Sigmoid colon (tissue), 7 donors: ENCODE results near the gene NANS. TPM values are rescaled to one million over a fixed set of nuclear protein-coding genes. Genes with fewer than 3 reads are reported as not detected.

Experiments used
- DNase-seq: peaks from one replicate; pipeline ENCODE4 v3.0.0-alpha.2; 2019
- H3K27ac ChIP-seq, 4 donors: fragments of 200-600 bp; sonication (generic); one replicate each; pipeline ENCODE4 v1.5.1; 2016 to 2019; ENCODE audit warnings: mild to moderate bottlenecking in 1 of 4
- H3K27me3 ChIP-seq, 3 donors: fragments of 200-600 bp; sonication (generic); one replicate each; pipeline ENCODE4 v1.5.1; 2019; ENCODE audit warnings: mild to moderate bottlenecking in 1 of 3
- H3K36me3 ChIP-seq, 4 donors: fragments of 200-600 bp; sonication (generic); one replicate each; pipeline ENCODE4 v1.5.1; 2016 to 2019
- H3K4me1 ChIP-seq, 4 donors: fragments of 200-600 bp; sonication (generic); one replicate each; pipeline ENCODE4 v1.5.1; 2017 to 2019
- H3K4me3 ChIP-seq, 4 donors: fragments of 200-600 bp; sonication (generic); one replicate each; pipeline ENCODE4 v1.5.1; 2017 to 2019; ENCODE audit warnings: mild to moderate bottlenecking in 2 of 4, moderate library complexity in 1 of 4
- H3K9me3 ChIP-seq, 4 donors: fragments of 200-600 bp in 3 of 4; sonication (generic) in 3 of 4; one replicate each; pipeline versions ENCODE4 v1.5.1 to v1.6.1; 2013 to 2019
- EP300 ChIP-seq, 4 donors: sonication (generic); formaldehyde crosslinking; IDR thresholded peaks; one replicate each; pipeline ENCODE4 v1.6.1; 2017; ENCODE audit warnings: antibody characterized with exemption in 4 of 4
- POLR2A ChIP-seq, 2 donors: fragments of 450-650 bp; IDR thresholded peaks; one replicate each; pipeline ENCODE4 v1.6.1; 2016; ENCODE audit warnings: antibody characterized with exemption in 2 of 2, mild to moderate bottlenecking in 2 of 2, moderate library complexity in 2 of 2
- POLR2AphosphoS5 ChIP-seq, 4 donors: sonication (generic); formaldehyde crosslinking; IDR thresholded peaks; one replicate each; pipeline ENCODE4 v1.6.1; 2017; ENCODE audit warnings: antibody characterized with exemption in 4 of 4
- WGBS, 2 donors: extraction: QIAGEN DNeasy Blood & Tissue Kit; methylation state at CpG; one replicate each; pipeline ENCODE4 v1.1.7; 2013; 5-methylcytosine and 5-hydroxymethylcytosine counted together
- intact Hi-C: fragments of 100-400 bp; cut with DNase I; formaldehyde crosslinking; loops from one replicate; pipeline ENCODE4 v1.15.1; 2023
- polyA plus RNA-seq, 3 donors: library from polyadenylated mRNA; stranded (reverse); fragments of 200-250 nt; gene quantifications; one replicate each; pipeline ENCODE4 v1.2.3, GENCODE V29; 2013
- total RNA-seq, 4 donors: library from RNA; depleted of rRNA; stranded (reverse); fragments of >200 nt; gene quantifications; one replicate each; pipeline ENCODE4 v1.1.0, GENCODE V29; 2016
- TF ChIP-seq, protein P1 (sequence below), 4 experiments: fragments of 450-650 bp in 3 of 4; fragments of 200-600 bp in 1 of 4; IDR thresholded peaks; one replicate each; pipeline ENCODE4 v1.5.1; 2016 to 2019; ENCODE audit warnings: antibody characterized with exemption in 4 of 4, mild to moderate bottlenecking in 3 of 4, moderate library complexity in 2 of 4
- donor health status: healthy with polysubstance abuse.
- donor health status: Bipolar disorder and iron deficiency.
- donor health status: healthy.

Gene NANS
- total and polyA plus RNA-seq, 7 donors: 24.6 to 470 (median 38.1) TPM

DNA sequence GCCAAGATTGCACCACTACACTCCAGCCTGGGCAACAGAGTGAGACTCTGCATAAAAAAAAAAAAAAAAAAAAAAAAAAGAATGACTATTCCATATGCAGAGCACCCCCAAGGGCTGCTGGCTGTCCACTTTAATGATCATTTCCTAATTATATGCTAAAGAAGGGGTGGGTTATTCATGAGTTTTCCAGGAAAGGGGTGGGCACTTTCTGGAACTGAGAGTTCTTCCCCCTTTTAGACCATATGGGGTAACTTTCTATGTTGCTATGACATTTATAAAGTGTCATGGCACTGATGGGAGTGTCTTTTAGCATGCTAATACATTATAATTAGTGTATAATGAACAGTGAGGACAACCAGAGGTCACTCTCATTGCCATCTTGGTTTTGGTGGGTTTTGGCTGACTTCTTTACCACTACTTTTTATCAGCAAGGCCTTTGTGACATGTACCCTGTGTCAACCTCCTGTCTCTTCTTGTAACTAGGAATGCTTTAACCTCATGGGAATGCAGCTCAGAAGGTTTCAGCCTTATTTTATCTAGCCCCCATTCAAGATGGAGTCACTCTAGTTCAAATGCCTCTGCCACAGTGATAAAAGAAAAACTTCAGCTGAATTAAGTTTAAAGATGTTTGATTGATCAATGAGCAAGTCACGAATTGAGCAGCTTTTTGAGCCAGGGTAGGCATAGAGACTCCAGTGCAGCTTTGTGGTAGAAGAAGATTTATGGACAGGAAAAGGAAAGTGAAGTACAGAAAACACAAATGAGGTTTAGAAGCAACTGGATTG lies 7.1 kb upstream of the NANS start:
- Histone ChIP-seq H3K4me1 (no peaks in the 10 kb centered on the region), H3K4me3 (no peak overlapping the region), H3K9me3 (no peaks in the 10 kb centered on the region), H3K27ac (no peak overlapping the region), H3K36me3 (no peaks in the 10 kb centered on the region), H3K27me3 (no peaks in the 10 kb centered on the region)
- DNase-seq: no peak
- TF ChIP-seq POLR2A (IDR thresholded peaks at IDR 0.05): no peak
- TF ChIP-seq, protein P1, sequence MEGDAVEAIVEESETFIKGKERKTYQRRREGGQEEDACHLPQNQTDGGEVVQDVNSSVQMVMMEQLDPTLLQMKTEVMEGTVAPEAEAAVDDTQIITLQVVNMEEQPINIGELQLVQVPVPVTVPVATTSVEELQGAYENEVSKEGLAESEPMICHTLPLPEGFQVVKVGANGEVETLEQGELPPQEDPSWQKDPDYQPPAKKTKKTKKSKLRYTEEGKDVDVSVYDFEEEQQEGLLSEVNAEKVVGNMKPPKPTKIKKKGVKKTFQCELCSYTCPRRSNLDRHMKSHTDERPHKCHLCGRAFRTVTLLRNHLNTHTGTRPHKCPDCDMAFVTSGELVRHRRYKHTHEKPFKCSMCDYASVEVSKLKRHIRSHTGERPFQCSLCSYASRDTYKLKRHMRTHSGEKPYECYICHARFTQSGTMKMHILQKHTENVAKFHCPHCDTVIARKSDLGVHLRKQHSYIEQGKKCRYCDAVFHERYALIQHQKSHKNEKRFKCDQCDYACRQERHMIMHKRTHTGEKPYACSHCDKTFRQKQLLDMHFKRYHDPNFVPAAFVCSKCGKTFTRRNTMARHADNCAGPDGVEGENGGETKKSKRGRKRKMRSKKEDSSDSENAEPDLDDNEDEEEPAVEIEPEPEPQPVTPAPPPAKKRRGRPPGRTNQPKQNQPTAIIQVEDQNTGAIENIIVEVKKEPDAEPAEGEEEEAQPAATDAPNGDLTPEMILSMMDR (IDR thresholded peaks at IDR 0.05): no peak
- no peak for TF ChIP-seq EP300 (IDR thresholded peaks at IDR 0.05)
- TF ChIP-seq POLR2AphosphoS5 (IDR thresholded peaks at IDR 0.05): no peak
- intact Hi-C loops: loop anchor here (10.0 kb wide), 1 partner anchor 1775 kb away; the partner anchor contains the start of gene NR4A3
- 54 to 86% methylated on average over 1 of the region's 1 CpG for WGBS, 2 donors

DNA sequence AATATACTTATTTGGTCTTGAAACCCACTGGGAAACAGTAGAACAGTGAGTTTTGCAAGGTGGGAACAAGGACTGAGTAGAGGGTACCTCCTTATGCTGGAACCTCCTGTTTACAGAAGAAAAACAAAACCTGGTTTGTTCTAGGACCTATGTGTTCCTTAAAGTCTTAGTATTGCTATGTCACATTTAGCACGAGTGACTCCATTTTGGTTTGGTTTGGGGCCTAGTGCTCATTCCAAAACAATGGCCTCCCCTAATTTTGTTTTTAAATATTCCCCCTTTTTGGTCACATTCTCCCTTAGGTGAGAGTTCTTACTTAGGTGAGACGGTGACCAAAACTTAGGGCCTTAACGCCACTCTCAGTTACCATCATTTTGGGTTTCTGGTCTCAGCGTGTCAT lies 6.2 kb upstream of the NANS start:
- no peaks in the 10 kb centered on the region for H3K36me3 ChIP-seq
- no peak for DNase-seq
- no peaks in the 10 kb centered on the region for H3K27me3 ChIP-seq
- intact Hi-C loops: loop anchor here (10.0 kb wide), 1 partner anchor 1774 kb away; the partner anchor contains the start of gene NR4A3
- 95 to 97% methylated on average over 4 of the region's 4 CpGs for WGBS, 2 donors
- no peaks in the 10 kb centered on the region for H3K4me1 ChIP-seq
- H3K27ac ChIP-seq: no peak overlapping the region
- H3K4me3 ChIP-seq: no peak overlapping the region
- no peaks in the 10 kb centered on the region for H3K9me3 ChIP-seq
- TF ChIP-seq POLR2A (IDR thresholded peaks at IDR 0.05) (no peak), POLR2AphosphoS5 (IDR thresholded peaks at IDR 0.05) (no peak), EP300 (IDR thresholded peaks at IDR 0.05) (no peak)
- TF ChIP-seq, protein P1 (IDR thresholded peaks at IDR 0.05): no peak

DNA sequence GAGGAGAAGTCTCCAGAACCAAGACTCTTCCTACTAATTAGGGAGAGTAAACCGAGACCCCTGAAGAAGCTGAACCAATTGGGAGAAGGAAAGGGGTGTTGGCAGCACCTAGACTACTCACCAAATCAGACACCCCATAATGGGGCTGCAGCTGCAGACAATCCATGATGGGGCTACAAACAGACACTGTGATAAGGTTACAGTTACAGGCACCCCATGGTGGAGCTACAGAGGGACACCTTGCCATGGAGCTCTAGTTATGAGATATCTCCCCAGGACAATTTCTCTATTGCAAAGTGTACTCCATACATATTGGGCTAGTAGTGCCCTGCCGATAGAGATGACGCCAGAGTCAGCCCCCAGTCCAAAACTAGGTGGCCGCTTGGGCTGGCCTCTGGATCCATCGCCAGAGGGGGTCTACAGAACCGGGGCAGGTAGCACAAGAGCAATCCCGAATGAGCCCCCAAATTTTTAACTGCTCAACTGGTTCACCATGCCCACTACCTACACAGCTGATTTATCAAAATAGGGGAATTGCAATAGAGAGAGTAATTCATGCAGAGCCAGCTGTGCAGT lies 2.1 kb upstream of the NANS start:
- TF ChIP-seq, protein P1 (IDR thresholded peaks at IDR 0.05): no peak
- TF ChIP-seq POLR2A (IDR thresholded peaks at IDR 0.05) (no peak), EP300 (IDR thresholded peaks at IDR 0.05) (no peak), POLR2AphosphoS5 (IDR thresholded peaks at IDR 0.05) (no peak)
- Histone ChIP-seq H3K27ac (no peak overlapping the region), H3K27me3 (no peaks in the 10 kb centered on the region), H3K36me3 (no peaks in the 10 kb centered on the region), H3K4me3 (no peak overlapping the region), H3K9me3 (no peaks in the 10 kb centered on the region), H3K4me1 (peaks cover 0 to 20% (median 9%) of the 10 kb centered on the region in 4 donors)
- intact Hi-C loops: loop anchor here (10.0 kb wide), 1 partner anchor 1770 kb away; the partner anchor contains the start of gene NR4A3
- 97 to 99% methylated on average over 7 of the region's 7 CpGs for WGBS, 2 donors
- no peak for DNase-seq

DNA sequence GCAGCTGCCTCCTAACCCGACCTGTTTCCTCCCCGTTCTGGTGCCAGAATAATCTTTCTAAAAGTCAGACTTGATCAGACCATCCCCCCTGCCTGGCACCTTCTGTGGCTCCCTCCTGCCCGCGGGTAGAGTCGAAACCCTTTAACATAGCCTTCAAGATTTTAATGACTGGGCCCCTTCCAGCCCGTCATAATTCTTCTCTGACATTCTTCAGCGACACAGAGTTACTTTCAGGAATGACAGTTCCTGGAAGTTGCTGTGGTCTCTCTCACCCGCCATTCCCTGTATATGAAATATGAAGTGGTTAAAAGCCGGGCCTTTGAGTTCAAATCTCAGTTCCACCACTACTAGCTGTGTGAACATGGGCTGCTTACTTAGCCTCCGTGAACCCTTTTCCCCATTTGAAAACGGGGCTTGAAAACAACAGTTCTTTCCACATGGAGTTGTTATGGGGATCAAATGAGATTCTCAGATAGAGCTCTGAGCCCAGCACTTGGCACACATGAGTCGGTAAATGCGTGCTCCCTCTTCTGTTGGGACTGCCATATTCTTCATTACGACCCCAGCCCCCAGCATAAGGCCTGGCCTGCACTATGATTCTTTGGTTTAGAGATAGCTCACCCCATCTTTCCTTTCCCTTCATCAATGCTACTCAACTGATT lies 737 bp downstream of the NANS start:
- peak overlapping the region; percentile 78 to 95 (median 82) for H3K4me3 ChIP-seq
- H3K4me1 ChIP-seq: peaks cover 0 to 20% (median 9%) of the 10 kb centered on the region in 4 donors
- no peak for DNase-seq
- H3K27ac ChIP-seq: peak overlapping the region; percentile 95 to 98 (median 96)
- intact Hi-C loops: loop anchor here (2.0 to 10.0 kb wide), 3 partner anchors 74 to 1768 kb away; partner anchors contain the start of genes ANP32B, NR4A3 and TRMO
- H3K36me3 ChIP-seq: peaks cover 0 to 17% (median 6%) of the 10 kb centered on the region in 4 donors
- 2 to 4% methylated on average over 14 of the region's 14 CpGs for WGBS, 2 donors
- TF ChIP-seq, protein P1 (IDR thresholded peaks at IDR 0.05): no peak
- TF ChIP-seq EP300 (IDR thresholded peaks at IDR 0.05) (no peak), POLR2A (IDR thresholded peaks at IDR 0.05) (no peak), POLR2AphosphoS5 (IDR thresholded peaks at IDR 0.05) (no peak)
- no peaks in the 10 kb centered on the region for H3K27me3 ChIP-seq
- H3K9me3 ChIP-seq: no peaks in the 10 kb centered on the region
